Natural killer cell (primary cell): ENCODE data around the gene BCAP29. TPM values are rescaled to one million over a fixed set of nuclear protein-coding genes. Genes with fewer than 3 reads are reported as not detected.
A peak's percentile ranks its signal among the peaks of the same experiment; 100 is the strongest.

ENCODE experiments used
- ATAC-seq, 3 donors: fragments of 150-1000 bp in 2 of 3; fragments of 200-7000 bp in 1 of 3; cut with Tn5 transposase; 1 replicate in 1 of 3; 2 replicates in 2 of 3; pipeline ENCODE4 v1.10.0; 2021; ENCODE audit warnings: mild to moderate bottlenecking in 2 of 3, moderate library complexity in 2 of 3
- DNase-seq, 2 donors: peaks; one replicate each; pipeline versions ENCODE4 v3.0.0 to v3.0.0-alpha.2; 2013 to 2021; ENCODE audit warnings: mixed read lengths in 1 of 2
- H3K27ac ChIP-seq: one replicate; pipeline ENCODE4 v1.5.1; 2013; ENCODE audit warnings: mild to moderate bottlenecking, low read length
- H3K27me3 ChIP-seq: one replicate; pipeline ENCODE4 v1.6.1; 2013; ENCODE audit warnings: low read length; ENCODE audit not compliant: control insufficient read depth, insufficient read depth
- H3K36me3 ChIP-seq: one replicate; pipeline ENCODE4 v1.6.1; 2013; ENCODE audit warnings: low read length; ENCODE audit not compliant: control insufficient read depth, insufficient read depth
- H3K4me1 ChIP-seq: one replicate; pipeline ENCODE4 v1.6.1; 2013; ENCODE audit warnings: low read length; ENCODE audit not compliant: control insufficient read depth, insufficient read depth
- H3K4me3 ChIP-seq: one replicate; pipeline ENCODE4 v1.5.1; 2013; ENCODE audit warnings: low read length
- H3K9me3 ChIP-seq: one replicate; pipeline ENCODE4 v1.6.1; 2013; ENCODE audit warnings: low read length; ENCODE audit not compliant: control insufficient read depth, insufficient read depth
- H3K27ac Mint-ChIP-seq, 2 donors: one replicate each; pipeline ENCODE4 v1.8.0; 2022; ENCODE audit warnings: mild to moderate bottlenecking in 2 of 2, mixed read lengths in 2 of 2, moderate library complexity in 1 of 2
- H3K27me3 Mint-ChIP-seq, 2 donors: one replicate each; pipeline ENCODE4 v1.8.0; 2022; ENCODE audit warnings: low read depth in 2 of 2, mixed read lengths in 2 of 2
- H3K36me3 Mint-ChIP-seq: one replicate; pipeline ENCODE4 v1.8.0; 2022; ENCODE audit warnings: mixed read lengths
- H3K4me1 Mint-ChIP-seq, 2 donors: one replicate each; pipeline ENCODE4 v1.8.0; 2022; ENCODE audit warnings: mixed read lengths in 2 of 2
- H3K4me3 Mint-ChIP-seq: one replicate; pipeline ENCODE4 v1.8.0; 2022; ENCODE audit warnings: mild to moderate bottlenecking, moderate library complexity, mixed read lengths
- H3K9me3 Mint-ChIP-seq, 2 donors: one replicate each; pipeline ENCODE4 v1.8.0; 2022; ENCODE audit warnings: mixed read lengths in 2 of 2
- CTCF ChIP-seq: fragments of 200-600 bp; IDR thresholded peaks from one replicate; pipeline ENCODE4 v1.8.0; 2022; ENCODE audit warnings: antibody characterized with exemption
- WGBS: methylation state at CpG from one replicate; pipeline ENCODE4 v1.1.7; 2013; ENCODE audit warnings: missing lambda C conversion rate; ENCODE audit not compliant: insufficient coverage; 5-methylcytosine and 5-hydroxymethylcytosine counted together
- intact Hi-C: fragments of 100-400 bp; cut with micrococcal nuclease; formaldehyde crosslinking; loops from one replicate; pipeline ENCODE4 v1.14.2; 2022
- total RNA-seq, 4 donors: library from RNA; stranded (reverse); fragments of 120-200 nt in 1 of 4; gene quantifications; one replicate each; pipeline versions ENCODE4 v1.2.3 to v1.2.4, GENCODE V29; 2013 to 2022

Gene BCAP29
- total RNA-seq, 3 donors from 2014 or later (not counting 1 experiment from before 2014, with no cell fraction given) = 22.1 to 33.3 (median 27.1) TPM

GRCh38 chr7:107570298-107570697 lies 9.7 kb upstream of the BCAP29 start:
- no peak overlapping the region for H3K27ac ChIP-seq
- no peak overlapping the region for H3K27ac Mint-ChIP-seq
- H3K4me1 ChIP-seq = no peaks in the 10 kb centered on the region
- intact Hi-C loops = no loop called here
- H3K4me1 Mint-ChIP-seq = no peaks in the 10 kb centered on the region
- no peak for TF ChIP-seq CTCF
- WGBS = 100% methylated on average over 2 of the region's 2 CpGs
- H3K27me3 Mint-ChIP-seq = no peaks in the 10 kb centered on the region
- H3K4me3 ChIP-seq = no peak overlapping the region
- H3K36me3 Mint-ChIP-seq = peaks cover 16% of the 10 kb centered on the region
- H3K27me3 ChIP-seq = no peaks in the 10 kb centered on the region
- peaks cover 10% of the 10 kb centered on the region for H3K36me3 ChIP-seq
- DNase-seq (no peak), ATAC-seq (no peak)
- H3K9me3 ChIP-seq = no peaks in the 10 kb centered on the region
- H3K4me3 Mint-ChIP-seq = no peak overlapping the region
- no peaks in the 10 kb centered on the region for H3K9me3 Mint-ChIP-seq

GRCh38 chr7:107573537-107573936 lies 6.5 kb upstream of the BCAP29 start:
- TF ChIP-seq CTCF = no peak
- no peaks in the 10 kb centered on the region for H3K27me3 Mint-ChIP-seq
- ATAC-seq (no peak), DNase-seq (no peak)
- H3K4me1 Mint-ChIP-seq = no peaks in the 10 kb centered on the region
- H3K36me3 Mint-ChIP-seq = peaks cover 16% of the 10 kb centered on the region
- WGBS = 93% methylated on average over 4 of the region's 4 CpGs
- peaks cover 6% of the 10 kb centered on the region for H3K36me3 ChIP-seq
- H3K27ac ChIP-seq = no peak overlapping the region
- H3K27ac Mint-ChIP-seq = no peak overlapping the region
- intact Hi-C loops = no loop called here
- no peaks in the 10 kb centered on the region for H3K27me3 ChIP-seq
- no peaks in the 10 kb centered on the region for H3K4me1 ChIP-seq
- H3K4me3 ChIP-seq = no peak overlapping the region
- no peaks in the 10 kb centered on the region for H3K9me3 ChIP-seq
- no peaks in the 10 kb centered on the region for H3K9me3 Mint-ChIP-seq
- no peak overlapping the region for H3K4me3 Mint-ChIP-seq

GRCh38 chr7:107579554-107579884 lies 527 bp upstream of the BCAP29 start:
- Mint-ChIP-seq H3K27ac (peak overlapping the region; percentile 66 to 89), H3K4me3 (peak overlapping the region; percentile 92), H3K9me3 (no peaks in the 10 kb centered on the region), H3K36me3 (no peaks in the 10 kb centered on the region), H3K27me3 (no peaks in the 10 kb centered on the region), H3K4me1 (peaks cover 15 to 20% of the 10 kb centered on the region in 2 donors)
- DNase-seq = no peak
- no peaks in the 10 kb centered on the region for H3K36me3 ChIP-seq
- H3K27ac ChIP-seq = peak overlapping the region; percentile 75
- H3K4me1 ChIP-seq = peaks cover 4% of the 10 kb centered on the region
- no peaks in the 10 kb centered on the region for H3K27me3 ChIP-seq
- no peak for TF ChIP-seq CTCF
- H3K4me3 ChIP-seq = peak overlapping the region; percentile 96
- 3% methylated on average over 8 of the region's 9 CpGs for WGBS
- intact Hi-C loops = no loop called here
- H3K9me3 ChIP-seq = no peaks in the 10 kb centered on the region
- no peak for ATAC-seq

GRCh38 chr7:107580716-107581383 lies 804 bp downstream of the BCAP29 start:
- DNase-seq (no peak), ATAC-seq (no peak)
- peak overlapping the region; percentile 66 to 89 for H3K27ac Mint-ChIP-seq
- H3K9me3 Mint-ChIP-seq = no peaks in the 10 kb centered on the region
- H3K9me3 ChIP-seq = no peaks in the 10 kb centered on the region
- no peaks in the 10 kb centered on the region for H3K27me3 Mint-ChIP-seq
- H3K27me3 ChIP-seq = no peaks in the 10 kb centered on the region
- peaks cover 15 to 20% of the 10 kb centered on the region in 2 donors for H3K4me1 Mint-ChIP-seq
- H3K4me3 Mint-ChIP-seq = peak overlapping the region; percentile 76
- H3K27ac ChIP-seq = peak overlapping the region; percentile 77
- H3K4me3 ChIP-seq = peak overlapping the region; percentile 96
- intact Hi-C loops = loop anchor here (10.0 kb wide), 1 partner anchor 314 kb away; the partner anchor contains the start of gene DLD
- peaks cover 4% of the 10 kb centered on the region for H3K4me1 ChIP-seq
- peaks cover 3% of the 10 kb centered on the region for H3K36me3 ChIP-seq
- WGBS = 14% methylated on average over 1 of the region's 10 CpGs
- TF ChIP-seq CTCF = no peak
- no peaks in the 10 kb centered on the region for H3K36me3 Mint-ChIP-seq
